SK-N-SH (cell line): ENCODE measurements around the gene GRIP2. TPM values are rescaled to one million over a fixed set of nuclear protein-coding genes. Genes with fewer than 3 reads are reported as not detected.

ENCODE experiments used
- CTCF ChIA-PET: fragments of 300-600, 350-600 bp; formaldehyde crosslinking; extraction: SDS; loops from one replicate; lab custom pipeline; 2021; lab: Yijun Ruan, JAX
- POLR2A ChIA-PET: fragments of 350-600 bp; sonication (Branson Sonifier 250); formaldehyde crosslinking; extraction: SDS; loops from one replicate; lab custom pipeline; 2020; ENCODE audit warnings: antibody characterized with exemption, inconsistent platforms; lab: Yijun Ruan, JAX
- DNase-seq: peaks from one replicate; pipeline ENCODE4 v3.0.0; 2012
- H2AFZ ChIP-seq: fragments of 200-600 bp; sonication (generic); 2 replicates; pipeline ENCODE4 v1.8.1; 2016; ENCODE audit warnings: antibody characterized with exemption, mild to moderate bottlenecking, low read depth
- H3F3A ChIP-seq: fragments of 200-600 bp; sonication (generic); replicated peaks from 2 replicates; pipeline ENCODE3; 2016; ENCODE audit warnings: antibody characterized with exemption, mild to moderate bottlenecking; ENCODE audit not compliant: insufficient read depth
- H3K27ac ChIP-seq, 2 experiments: fragments of 200-500 bp in 1 of 2; fragments of 200-600 bp in 1 of 2; sonication (Bioruptor generic) in 1 of 2; sonication (generic), shearing (Covaris generic) in 1 of 2; 2 replicates each; pipeline versions ENCODE4 v1.5.1 to v1.6.1; 2014 to 2016; ENCODE audit warnings: low read depth in 2 of 2, inconsistent platforms in 1 of 2, low read length in 1 of 2, mild to moderate bottlenecking in 1 of 2, mixed read lengths in 1 of 2
- H3K27me3 ChIP-seq: fragments of 200-600 bp; sonication (generic), shearing (Covaris generic); 2 replicates; pipeline ENCODE4 v1.6.1; 2016; ENCODE audit warnings: mixed run types; ENCODE audit not compliant: insufficient read depth
- H3K36me3 ChIP-seq, 2 experiments: fragments of 200-500 bp in 1 of 2; fragments of 200-600 bp in 1 of 2; sonication (Bioruptor generic) in 1 of 2; sonication (generic) in 1 of 2; replicated peaks in 1 of 2; 2 replicates each; pipeline versions ENCODE3 to v1.5.1; 2014 to 2016; ENCODE audit warnings: low read length in 1 of 2, mild to moderate bottlenecking in 1 of 2; ENCODE audit not compliant: insufficient read depth in 2 of 2, control insufficient read depth in 1 of 2
- H3K4me1 ChIP-seq, 2 experiments: fragments of 200-500 bp in 1 of 2; fragments of 200-600 bp in 1 of 2; sonication (Bioruptor generic) in 1 of 2; sonication (generic), shearing (Covaris generic) in 1 of 2; 2 replicates each; pipeline versions ENCODE4 v1.5.1 to v1.6.1; 2014 to 2016; ENCODE audit warnings: low read depth in 1 of 2, low read length in 1 of 2, mixed run types in 1 of 2; ENCODE audit not compliant: insufficient read depth in 2 of 2, control insufficient read depth in 1 of 2
- H3K4me2 ChIP-seq: fragments of 200-600 bp; sonication (generic), shearing (Covaris generic); 2 replicates; pipeline ENCODE4 v1.6.1; 2017; ENCODE audit warnings: mixed run types
- H3K4me3 ChIP-seq, 2 experiments: fragments of 200-500 bp in 1 of 2; fragments of 200-600 bp in 1 of 2; sonication (Bioruptor generic) in 1 of 2; sonication (generic), shearing (Covaris generic) in 1 of 2; 2 replicates each; pipeline versions ENCODE4 v1.5.1 to v1.8.1; 2014 to 2016; ENCODE audit warnings: low read depth in 2 of 2, inconsistent platforms in 1 of 2, low read length in 1 of 2, mild to moderate bottlenecking in 1 of 2, mixed read lengths in 1 of 2, moderate library complexity in 1 of 2
- H3K79me2 ChIP-seq: fragments of 200-600 bp; sonication (generic); 2 replicates; pipeline ENCODE4 v1.8.1; 2017; ENCODE audit warnings: mild to moderate bottlenecking; ENCODE audit not compliant: insufficient read depth
- H3K9ac ChIP-seq: fragments of 200-600 bp; sonication (generic); 2 replicates; pipeline ENCODE4 v1.6.1; 2017; ENCODE audit warnings: mixed run types
- H3K9me2 ChIP-seq: fragments of 200-600 bp; sonication (generic); 2 replicates; pipeline ENCODE4 v1.6.1; 2017; ENCODE audit warnings: mixed run types
- H3K9me3 ChIP-seq: fragments of 200-600 bp; sonication (generic); 2 replicates; pipeline ENCODE4 v1.6.1; 2017; ENCODE audit warnings: mixed run types, mild to moderate bottlenecking, moderate library complexity
- H4K20me1 ChIP-seq: fragments of 200-600 bp; sonication (generic); 2 replicates; pipeline ENCODE4 v1.6.1; 2017; ENCODE audit warnings: mild to moderate bottlenecking, mixed run types; ENCODE audit not compliant: insufficient read depth
- CHD2 ChIP-seq: fragments of 150-350 bp; IDR thresholded peaks from 2 replicates; pipeline ENCODE4 v1.6.1; 2018; ENCODE audit warnings: low read length; ENCODE audit not compliant: partially characterized antibody
- CTCF ChIP-seq: fragments of 200-600 bp; sonication (generic); IDR thresholded peaks from 2 replicates; pipeline ENCODE4 v1.6.1; 2017; ENCODE audit warnings: antibody characterized with exemption, mild to moderate bottlenecking, moderate library complexity
- ELF1 ChIP-seq: IDR thresholded peaks from 2 replicates; pipeline ENCODE4 v1.4.0; 2012
- EP300 ChIP-seq, 2 experiments: IDR thresholded peaks; 2 replicates each; pipeline versions ENCODE4 v1.4.0 to v1.6.1; 2012; ENCODE audit warnings: borderline replicate concordance in 1 of 2, low read depth in 1 of 2, low read length in 1 of 2
- FOSL2 ChIP-seq: IDR thresholded peaks from 2 replicates; pipeline ENCODE4 v1.4.0; 2012; ENCODE audit warnings: low read depth, mild to moderate bottlenecking, moderate library complexity, borderline replicate concordance
- FOXJ3 ChIP-seq: sonication (generic); formaldehyde crosslinking; IDR thresholded peaks from 2 replicates; pipeline ENCODE4 v1.5.1; 2020; ENCODE audit warnings: mild to moderate bottlenecking, missing genetic modification reagents
- GABPA ChIP-seq: IDR thresholded peaks from 2 replicates; pipeline ENCODE4 v1.4.0; 2012; ENCODE audit warnings: low read depth, mild to moderate bottlenecking
- JUND ChIP-seq: IDR thresholded peaks from 2 replicates; pipeline ENCODE4 v1.4.0; 2012
- MAX ChIP-seq: IDR thresholded peaks from 2 replicates; pipeline ENCODE4 v1.4.0; 2012; ENCODE audit warnings: low read depth
- MEF2A ChIP-seq: IDR thresholded peaks from 2 replicates; pipeline ENCODE4 v1.4.0; 2012; ENCODE audit warnings: low read depth, borderline replicate concordance
- PBX3 ChIP-seq: IDR thresholded peaks from 2 replicates; pipeline ENCODE4; 2012
- RCOR1 ChIP-seq: fragments of 150-350 bp; IDR thresholded peaks from 2 replicates; pipeline ENCODE4 v1.6.1; 2017; ENCODE audit warnings: antibody characterized with exemption, low read length
- REST ChIP-seq: IDR thresholded peaks from 2 replicates; pipeline ENCODE4 v1.6.1; 2012; ENCODE audit warnings: mild to moderate bottlenecking, low read depth, low read length, moderate library complexity
- RFX5 ChIP-seq: IDR thresholded peaks from 2 replicates; pipeline ENCODE4 v1.6.1; 2012; ENCODE audit warnings: mild to moderate bottlenecking, improper control_type of control experiment, low read length
- SIN3A ChIP-seq: IDR thresholded peaks from 2 replicates; pipeline ENCODE4 v1.6.1; 2012; ENCODE audit warnings: low read depth, mild to moderate bottlenecking, low read length, moderate library complexity, borderline replicate concordance
- SMC3 ChIP-seq: IDR thresholded peaks from 2 replicates; pipeline ENCODE4 v1.6.1; 2012; ENCODE audit warnings: low read depth, low read length, improper control_type of control experiment
- TAF1 ChIP-seq: IDR thresholded peaks from 2 replicates; pipeline ENCODE4 v1.6.1; 2012; ENCODE audit warnings: low read depth, mild to moderate bottlenecking, low read length, moderate library complexity, borderline replicate concordance
- USF1 ChIP-seq: IDR thresholded peaks from 2 replicates; pipeline ENCODE4 v1.4.0; 2012; ENCODE audit warnings: low read depth, borderline replicate concordance
- YY1 ChIP-seq: IDR thresholded peaks from 2 replicates; pipeline ENCODE4 v1.4.0; 2012; ENCODE audit warnings: low read depth, mild to moderate bottlenecking
- ZBTB33 ChIP-seq: IDR thresholded peaks from 2 replicates; pipeline ENCODE4 v1.4.0; 2012; ENCODE audit warnings: low read depth, borderline replicate concordance
- whole genome bisulfite sequencing: methylation state at CpG from one replicate; pipeline ENCODE4 v1.1.6; 2017; ENCODE audit warnings: low lambda C conversion rate; 5-methylcytosine and 5-hydroxymethylcytosine counted together
- polyA plus RNA-seq, 3 experiments: library from polyadenylated mRNA; depleted of rRNA; stranded (reverse); fragments of >200 nt; gene quantifications; 2 replicates each; pipeline ENCODE4 v1.2.3, GENCODE V29; 2012

The GRIP2 gene
- polyA plus RNA-seq, 1 of the 3 experiments (the other 2 are of a cell fraction), result 0.15 TPM

- no peaks in the 10 kb centered on the region; the same call in 1 of the 2 replicates for H3K27me3 ChIP-seq
- no peaks in the 10 kb centered on the region for H3K9me2 ChIP-seq
- no peak overlapping the region for H2AFZ ChIP-seq
- no peaks in the 10 kb centered on the region for H4K20me1 ChIP-seq
- DNase-seq, result no peak
- H3K27ac ChIP-seq, result no peak overlapping the region
- H3K9ac ChIP-seq, result no peak overlapping the region
- no peaks in the 10 kb centered on the region for H3K4me1 ChIP-seq
- H3K4me3 ChIP-seq, result no peak overlapping the region
- WGBS, result 69% methylated on average over 11 of the region's 11 CpGs
- no peak overlapping the region for H3K4me2 ChIP-seq
- no peaks in the 10 kb centered on the region for H3K79me2 ChIP-seq
- POLR2A ChIA-PET, result no interaction called here
- CTCF ChIA-PET, result interaction anchor here (0.8 to 5.0 kb wide), 7 partner anchors 10 to 402 kb away, joined by 3 to 38 read pairs (median 3); no protein-coding TSS in a partner anchor
- no peaks in the 10 kb centered on the region for H3F3A ChIP-seq
- H3K36me3 ChIP-seq, result no peaks in the 10 kb centered on the region
- TF ChIP-seq MAX (no peak), FOXJ3 (no peak), SIN3A (no peak), GABPA (no peak), USF1 (no peak), SMC3 (no peak), CTCF (no peak), PBX3 (no peak), JUND (no peak), FOSL2 (no peak), TAF1 (no peak), RFX5 (no peak), CHD2 (no peak), ELF1 (no peak), YY1 (no peak), RCOR1 (no peak), REST (no peak), ZBTB33 (no peak), EP300 (IDR thresholded peaks at IDR 0.05; ENCODE audit: borderline replicate concordance in 1 of 2, low read depth in 1 of 2, low read length in 1 of 2) (no peak), MEF2A (no peak)
- H3K9me3 ChIP-seq, result no peaks in the 10 kb centered on the region
These were observed 21.2 kb downstream of the GRIP2 start for GRCh38 chr3:14518893-14519292.
